Measurements from ENCODE around the gene HS3ST4. TPM values are rescaled to one million over a fixed set of nuclear protein-coding genes. Genes with fewer than 3 reads are reported as not detected.

Gene HS3ST4
- total RNA-seq, 4 donors from 2014 or later: 0.20 TPM; not detected in 3

DNA sequence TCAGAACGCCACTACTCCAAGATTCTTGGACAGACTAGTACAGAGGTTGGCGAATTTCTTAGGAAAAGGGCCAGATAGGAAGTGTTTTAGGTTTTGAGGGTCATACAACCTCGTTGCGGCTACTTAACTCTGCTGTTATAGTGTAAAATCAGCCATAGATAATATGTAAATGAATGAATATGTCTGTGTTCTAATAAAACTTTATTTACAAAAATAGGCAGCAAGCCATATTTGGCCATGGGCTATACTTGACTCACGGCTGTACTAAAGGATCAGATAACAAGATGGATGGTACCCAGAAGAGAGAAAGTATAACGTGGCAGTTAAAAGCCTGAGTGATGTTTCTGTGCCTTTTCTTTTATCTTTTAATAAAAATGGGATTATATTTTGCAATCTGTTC, 125.5 kb downstream of the HS3ST4 start:
- TF ChIP-seq CTCF (IDR thresholded peaks at IDR 0.05): no peak
- TF ChIP-seq EP300 (IDR thresholded peaks at IDR 0.05): no peak
- TF ChIP-seq POLR2A (IDR thresholded peaks at IDR 0.05): no peak
- Histone ChIP-seq H3K27me3 (no peaks in the 10 kb centered on the region), H3K4me1 (no peaks in the 10 kb centered on the region), H3K36me3 (no peaks in the 10 kb centered on the region), H3K9me3 (no peaks in the 10 kb centered on the region), H3K4me3 (no peak overlapping the region), H3K27ac (no peak overlapping the region)
- no peak for DNase-seq (ENCODE audit: low spot score in 2 of 2)
- WGBS, 2 donors: 81 to 87% methylated on average over 6 of the region's 6 CpGs

GRCh38 chr16:25817876-25818275, 126.1 kb downstream of the HS3ST4 start:
- Histone ChIP-seq H3K4me1 (no peaks in the 10 kb centered on the region), H3K27me3 (no peaks in the 10 kb centered on the region), H3K4me3 (no peak overlapping the region), H3K27ac (no peak overlapping the region), H3K9me3 (no peaks in the 10 kb centered on the region), H3K36me3 (no peaks in the 10 kb centered on the region)
- DNase-seq (ENCODE audit: low spot score in 2 of 2): no peak
- 89 to 92% methylated on average over 4 of the region's 4 CpGs for WGBS, 2 donors
- TF ChIP-seq CTCF (IDR thresholded peaks at IDR 0.05) (no peak), EP300 (IDR thresholded peaks at IDR 0.05) (no peak), POLR2A (IDR thresholded peaks at IDR 0.05) (no peak)

GRCh38 chr16:25823891-25824290, 132.1 kb downstream of the HS3ST4 start:
- DNase-seq (ENCODE audit: low spot score in 2 of 2): no peak
- H3K9me3 ChIP-seq: no peaks in the 10 kb centered on the region
- no peak overlapping the region for H3K4me3 ChIP-seq
- no peaks in the 10 kb centered on the region for H3K4me1 ChIP-seq
- no peak for TF ChIP-seq CTCF (IDR thresholded peaks at IDR 0.05)
- no peak for TF ChIP-seq POLR2A (IDR thresholded peaks at IDR 0.05)
- TF ChIP-seq EP300 (IDR thresholded peaks at IDR 0.05): no peak
- no peaks in the 10 kb centered on the region for H3K36me3 ChIP-seq
- 62 to 66% methylated on average over 2 of the region's 2 CpGs for WGBS, 2 donors
- no peaks in the 10 kb centered on the region for H3K27me3 ChIP-seq
- H3K27ac ChIP-seq: no peak overlapping the region

GRCh38 chr16:25827709-25828108, 135.9 kb downstream of the HS3ST4 start:
- Histone ChIP-seq H3K27ac (no peak overlapping the region), H3K36me3 (no peaks in the 10 kb centered on the region), H3K9me3 (no peaks in the 10 kb centered on the region), H3K4me1 (no peaks in the 10 kb centered on the region), H3K4me3 (no peak overlapping the region), H3K27me3 (no peaks in the 10 kb centered on the region)
- TF ChIP-seq POLR2A (IDR thresholded peaks at IDR 0.05) (no peak), CTCF (IDR thresholded peaks at IDR 0.05) (no peak), EP300 (IDR thresholded peaks at IDR 0.05) (no peak)
- no peak for DNase-seq (ENCODE audit: low spot score in 2 of 2)
- WGBS, 2 donors: 54 to 57% methylated on average over 2 of the region's 2 CpGs

DNA sequence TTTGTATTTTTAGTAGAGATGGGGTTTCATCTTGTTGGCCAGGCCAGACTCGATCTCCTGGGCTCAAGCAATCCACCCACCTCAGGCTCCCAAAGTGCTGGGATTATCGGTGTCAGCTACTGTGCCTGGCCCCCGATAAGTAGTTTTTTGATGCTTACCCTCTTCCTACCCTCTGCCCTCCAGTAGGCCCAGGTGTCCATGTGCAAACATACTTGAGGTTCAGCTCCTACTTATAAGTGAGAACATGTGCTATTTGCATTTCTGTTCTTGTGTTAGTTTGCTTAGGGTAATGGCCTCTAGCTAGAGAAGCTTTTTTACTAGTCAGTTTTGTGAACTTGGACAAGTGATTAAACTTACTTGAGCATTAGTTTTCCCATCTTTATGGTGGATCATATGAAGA, 136.8 kb downstream of the HS3ST4 start:
- Histone ChIP-seq H3K27ac (no peak overlapping the region), H3K4me1 (no peaks in the 10 kb centered on the region), H3K36me3 (no peaks in the 10 kb centered on the region), H3K27me3 (no peaks in the 10 kb centered on the region), H3K4me3 (no peak overlapping the region), H3K9me3 (no peaks in the 10 kb centered on the region)
- no peak for DNase-seq (ENCODE audit: low spot score in 2 of 2)
- 81 to 82% methylated on average over 3 of the region's 3 CpGs for WGBS, 2 donors
- TF ChIP-seq EP300 (IDR thresholded peaks at IDR 0.05): no peak
- TF ChIP-seq CTCF (IDR thresholded peaks at IDR 0.05): no peak
- TF ChIP-seq POLR2A (IDR thresholded peaks at IDR 0.05): no peak

Data from tibial nerve (tissue), 4 donors.